DOHH2 (cell line): ENCODE data around the gene RAB40C.

Experiments used
- H3F3A ChIP-seq: fragments of 200-600 bp; sonication (generic), shearing (Covaris generic); 2 replicates; pipeline ENCODE4 v1.6.0; 2016; ENCODE audit warnings: antibody characterized with exemption, mild to moderate bottlenecking; ENCODE audit not compliant: control insufficient read depth, insufficient read depth
- H3K27ac ChIP-seq: fragments of 200-600 bp; sonication (generic); 2 replicates; pipeline ENCODE4 v1.5.1; 2014; ENCODE audit warnings: low read depth, mild to moderate bottlenecking, low read length, moderate library complexity
- H3K27me3 ChIP-seq: fragments of 200-600 bp; sonication (generic); 2 replicates; pipeline ENCODE4 v1.6.1; 2014; ENCODE audit warnings: mild to moderate bottlenecking, low read length, mixed read lengths; ENCODE audit not compliant: control insufficient read depth
- H3K36me3 ChIP-seq: fragments of 200-600 bp; sonication (generic); 2 replicates; pipeline ENCODE4 v1.6.1; 2014; ENCODE audit warnings: mild to moderate bottlenecking, low read length, moderate library complexity, mixed read lengths; ENCODE audit not compliant: control insufficient read depth
- H3K4me1 ChIP-seq: fragments of 200-600 bp; sonication (generic); 2 replicates; pipeline ENCODE4 v1.6.1; 2014; ENCODE audit warnings: mild to moderate bottlenecking, low read length, mixed read lengths; ENCODE audit not compliant: control insufficient read depth
- H3K4me2 ChIP-seq: fragments of 200-600 bp; sonication (generic); 2 replicates; pipeline ENCODE4 v1.6.0; 2014; ENCODE audit warnings: mild to moderate bottlenecking, low read length, moderate library complexity
- H3K4me3 ChIP-seq: fragments of 200-600 bp; sonication (generic); 2 replicates; pipeline ENCODE4 v1.5.1; 2014; ENCODE audit warnings: mild to moderate bottlenecking, low read length, mixed read lengths
- H3K79me2 ChIP-seq: fragments of 200-600 bp; sonication (generic); 2 replicates; pipeline ENCODE4 v1.6.1; 2014; ENCODE audit warnings: mild to moderate bottlenecking, low read length, mixed read lengths; ENCODE audit not compliant: control insufficient read depth
- H3K9me2 ChIP-seq: fragments of 200-600 bp; sonication (generic); replicated peaks from 2 replicates; pipeline ENCODE4 v1.6.1; 2014; ENCODE audit warnings: mild to moderate bottlenecking, low read length, mixed read lengths; ENCODE audit not compliant: control insufficient read depth
- H3K9me3 ChIP-seq: fragments of 200-600 bp; sonication (generic); 2 replicates; pipeline ENCODE4 v1.6.1; 2014; ENCODE audit warnings: antibody characterized with exemption, low read length, mixed read lengths; ENCODE audit not compliant: control insufficient read depth, insufficient read depth
- H4K20me1 ChIP-seq: fragments of 200-600 bp; sonication (generic); 2 replicates; pipeline ENCODE4 v1.6.0; 2014; ENCODE audit warnings: low read depth, mild to moderate bottlenecking, antibody characterized with exemption, low read length, moderate library complexity; ENCODE audit not compliant: control insufficient read depth, insufficient read depth
- EZH2phosphoT487 ChIP-seq: fragments of 200-600 bp; sonication (generic); IDR thresholded peaks from 2 replicates; pipeline ENCODE4 v1.6.1; 2017; ENCODE audit warnings: borderline replicate concordance, mild to moderate bottlenecking, antibody characterized with exemption, low read length, moderate library complexity, mixed read lengths
- TF ChIP-seq, protein P1 (sequence below): fragments of 200-600 bp; sonication (generic); IDR thresholded peaks from one replicate; pipeline ENCODE4 v1.5.1; 2014; ENCODE audit warnings: antibody characterized with exemption, mild to moderate bottlenecking, low read depth, low read length; ENCODE audit not compliant: poor library complexity, severe bottlenecking

RAB40C gene

DNA sequence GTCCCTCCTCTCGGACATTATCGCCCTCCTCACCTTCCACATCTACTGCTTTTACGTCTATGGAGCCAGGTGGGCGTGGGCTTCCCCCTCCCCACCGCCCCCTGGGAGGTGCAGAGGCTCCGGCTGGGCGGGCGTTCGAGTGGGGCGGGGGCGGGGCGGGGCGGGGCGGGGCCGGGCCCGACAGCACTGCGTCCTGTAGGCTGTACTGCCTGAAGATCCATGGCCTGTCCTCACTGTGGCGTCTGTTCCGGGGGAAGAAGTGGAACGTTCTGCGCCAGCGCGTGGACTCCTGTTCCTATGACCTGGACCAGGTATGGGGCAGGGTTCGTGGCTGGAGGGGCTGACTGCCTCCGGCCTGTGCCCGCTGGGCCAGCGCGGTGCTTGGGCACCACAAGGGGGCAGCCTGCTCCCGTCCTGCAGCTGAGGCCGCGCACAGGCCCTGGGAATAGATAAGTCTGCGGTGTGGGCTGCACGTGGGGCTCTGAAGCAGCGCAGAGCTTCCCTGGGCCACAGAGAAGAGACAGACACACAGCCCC lies 10.9 kb upstream of the RAB40C start:
- peak overlapping the region; percentile 41 for H3K4me2 ChIP-seq
- peaks cover 3% of the 10 kb centered on the region; the same call in 1 of the 2 replicates for H3K4me1 ChIP-seq
- H3K9me3 ChIP-seq, result no peaks in the 10 kb centered on the region
- no peaks in the 10 kb centered on the region for H3K9me2 ChIP-seq
- peak overlapping the region; percentile 35; the same call in 1 of the 2 replicates for H3K4me3 ChIP-seq
- H3K36me3 ChIP-seq, result peaks cover 3% of the 10 kb centered on the region; the same call in 1 of the 2 replicates
- no peaks in the 10 kb centered on the region for H3K27me3 ChIP-seq
- no peaks in the 10 kb centered on the region for H3F3A ChIP-seq
- H3K79me2 ChIP-seq, result no peaks in the 10 kb centered on the region
- H4K20me1 ChIP-seq, result no peaks in the 10 kb centered on the region
- TF ChIP-seq, protein P1, sequence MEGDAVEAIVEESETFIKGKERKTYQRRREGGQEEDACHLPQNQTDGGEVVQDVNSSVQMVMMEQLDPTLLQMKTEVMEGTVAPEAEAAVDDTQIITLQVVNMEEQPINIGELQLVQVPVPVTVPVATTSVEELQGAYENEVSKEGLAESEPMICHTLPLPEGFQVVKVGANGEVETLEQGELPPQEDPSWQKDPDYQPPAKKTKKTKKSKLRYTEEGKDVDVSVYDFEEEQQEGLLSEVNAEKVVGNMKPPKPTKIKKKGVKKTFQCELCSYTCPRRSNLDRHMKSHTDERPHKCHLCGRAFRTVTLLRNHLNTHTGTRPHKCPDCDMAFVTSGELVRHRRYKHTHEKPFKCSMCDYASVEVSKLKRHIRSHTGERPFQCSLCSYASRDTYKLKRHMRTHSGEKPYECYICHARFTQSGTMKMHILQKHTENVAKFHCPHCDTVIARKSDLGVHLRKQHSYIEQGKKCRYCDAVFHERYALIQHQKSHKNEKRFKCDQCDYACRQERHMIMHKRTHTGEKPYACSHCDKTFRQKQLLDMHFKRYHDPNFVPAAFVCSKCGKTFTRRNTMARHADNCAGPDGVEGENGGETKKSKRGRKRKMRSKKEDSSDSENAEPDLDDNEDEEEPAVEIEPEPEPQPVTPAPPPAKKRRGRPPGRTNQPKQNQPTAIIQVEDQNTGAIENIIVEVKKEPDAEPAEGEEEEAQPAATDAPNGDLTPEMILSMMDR, result peak; percentile 80
- TF ChIP-seq EZH2phosphoT487, result no peak
- H3K27ac ChIP-seq, result no peak overlapping the region

DNA sequence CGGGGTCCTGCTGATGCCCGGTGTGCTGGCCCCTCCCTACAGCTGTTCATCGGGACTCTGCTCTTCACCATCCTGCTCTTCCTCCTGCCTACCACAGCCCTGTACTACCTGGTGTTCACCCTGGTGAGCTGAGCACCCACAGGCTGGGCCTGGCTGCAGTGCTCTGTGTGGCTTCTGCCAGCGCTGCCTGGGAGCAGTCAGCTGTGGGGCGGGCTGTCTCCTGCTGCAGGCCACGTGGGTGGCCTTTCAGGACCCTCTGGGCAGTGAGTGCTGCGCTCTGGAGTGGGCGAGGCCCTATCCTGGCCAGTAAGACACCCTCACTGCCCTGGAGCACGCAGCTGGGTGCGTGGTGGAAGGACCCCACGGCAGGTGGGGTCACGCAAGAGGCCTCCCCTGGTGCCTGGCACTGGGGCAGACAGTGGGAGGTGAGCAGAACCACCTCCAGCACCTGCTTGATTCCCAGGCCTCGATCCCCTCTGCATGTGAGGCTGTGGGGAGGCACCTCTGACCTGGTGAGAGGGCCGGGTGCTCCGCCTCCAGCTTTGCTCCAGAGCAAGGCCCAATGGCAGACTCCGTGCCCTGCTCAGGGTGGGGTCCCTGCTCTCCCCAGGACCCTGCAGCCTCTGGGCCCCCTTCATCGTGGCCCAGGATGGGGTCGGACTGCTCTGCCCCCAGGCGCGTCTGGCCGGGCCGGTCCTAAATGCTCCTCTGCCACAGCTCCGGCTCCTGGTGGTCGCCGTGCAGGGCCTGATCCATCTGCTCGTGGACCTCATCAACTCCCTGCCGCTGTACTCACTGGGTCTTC lies 9.5 kb upstream of the RAB40C start:
- no peaks in the 10 kb centered on the region for H3K9me3 ChIP-seq
- peaks cover 3% of the 10 kb centered on the region; the same call in 1 of the 2 replicates for H3K4me1 ChIP-seq
- H3K4me2 ChIP-seq, result no peak overlapping the region
- no peaks in the 10 kb centered on the region; the same call in 1 of the 2 replicates for H3K36me3 ChIP-seq
- H3K9me2 ChIP-seq, result no peaks in the 10 kb centered on the region
- H3F3A ChIP-seq, result no peaks in the 10 kb centered on the region
- no peaks in the 10 kb centered on the region for H3K27me3 ChIP-seq
- no peak overlapping the region for H3K4me3 ChIP-seq
- H4K20me1 ChIP-seq, result no peaks in the 10 kb centered on the region
- no peak overlapping the region for H3K27ac ChIP-seq
- no peaks in the 10 kb centered on the region for H3K79me2 ChIP-seq
- TF ChIP-seq EZH2phosphoT487, result no peak
- TF ChIP-seq, protein P1, result no peak

DNA sequence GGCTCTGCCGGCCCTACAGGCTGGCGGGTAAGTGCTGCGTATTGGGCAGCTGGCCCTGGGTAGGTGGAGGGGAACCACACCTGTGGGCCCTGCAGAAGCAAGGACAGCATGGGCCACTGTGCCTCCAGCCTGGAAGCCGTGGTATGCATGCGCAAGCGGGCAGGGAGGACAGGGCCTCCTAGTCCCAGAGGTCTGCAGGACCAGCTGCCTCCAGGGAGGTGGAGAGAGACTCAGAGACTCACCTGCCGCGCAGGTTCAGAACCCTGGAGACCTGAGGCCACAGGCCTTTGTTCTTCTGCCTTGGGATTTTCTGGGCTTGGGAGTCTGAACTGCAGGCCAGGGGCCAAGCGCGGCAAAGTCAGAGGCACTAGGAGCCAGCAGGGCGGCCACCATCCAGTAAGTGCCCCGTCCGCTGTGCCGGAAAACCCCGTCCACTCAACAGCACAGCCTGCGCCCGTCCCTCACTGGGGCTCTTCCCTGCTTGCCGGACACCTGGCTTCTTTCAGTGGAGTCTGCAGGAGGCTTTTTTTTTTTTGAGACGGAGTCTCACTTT lies 8.8 kb upstream of the RAB40C start:
- Histone ChIP-seq H3F3A (no peaks in the 10 kb centered on the region; the same call in 1 of the 2 replicates), H3K4me3 (no peak overlapping the region), H4K20me1 (no peaks in the 10 kb centered on the region), H3K79me2 (no peaks in the 10 kb centered on the region), H3K36me3 (no peaks in the 10 kb centered on the region; the same call in 1 of the 2 replicates), H3K4me1 (peaks cover 3% of the 10 kb centered on the region; the same call in 1 of the 2 replicates), H3K9me2 (no peaks in the 10 kb centered on the region), H3K27me3 (no peaks in the 10 kb centered on the region), H3K27ac (no peak overlapping the region), H3K4me2 (no peak overlapping the region), H3K9me3 (no peaks in the 10 kb centered on the region)
- TF ChIP-seq, protein P1, result no peak
- no peak for TF ChIP-seq EZH2phosphoT487
